ENCODE results near the gene RASA3. TPM values are rescaled to one million over a fixed set of nuclear protein-coding genes. Genes with fewer than 3 reads are reported as not detected.

The RASA3 gene
- total RNA-seq, 1 donor from 2014 or later, result 14.6 TPM

DNA sequence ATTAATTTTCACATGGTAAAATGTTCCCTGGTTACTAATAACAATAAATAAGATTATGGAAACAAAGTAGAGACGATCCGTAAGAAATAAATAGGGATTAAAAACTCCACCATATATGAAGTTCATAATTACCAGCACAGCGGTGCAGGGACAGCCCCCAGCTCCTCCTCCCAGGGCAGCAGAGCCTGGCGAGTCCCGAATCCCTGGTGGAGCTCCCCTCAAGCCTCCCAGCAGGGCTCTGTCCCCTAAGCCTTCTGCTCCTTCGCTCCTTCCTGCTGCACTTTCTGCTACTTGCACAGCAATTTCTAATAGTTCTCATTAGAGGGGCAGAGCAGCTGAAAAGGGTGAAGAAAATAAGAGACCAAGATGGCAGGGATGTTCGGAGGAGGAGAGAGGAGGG is 43.6 kb downstream of the RASA3 start:
- Mint-ChIP-seq H3K27me3 (ENCODE audit: low read depth) (no peaks in the 10 kb centered on the region), H3K27ac (no peak overlapping the region), H3K9me3 (peaks cover 26% of the 10 kb centered on the region), H3K36me3 (peaks cover 16% of the 10 kb centered on the region), H3K4me1 (no peaks in the 10 kb centered on the region), H3K4me3 (no peak overlapping the region)
- TF ChIP-seq, protein P1, sequence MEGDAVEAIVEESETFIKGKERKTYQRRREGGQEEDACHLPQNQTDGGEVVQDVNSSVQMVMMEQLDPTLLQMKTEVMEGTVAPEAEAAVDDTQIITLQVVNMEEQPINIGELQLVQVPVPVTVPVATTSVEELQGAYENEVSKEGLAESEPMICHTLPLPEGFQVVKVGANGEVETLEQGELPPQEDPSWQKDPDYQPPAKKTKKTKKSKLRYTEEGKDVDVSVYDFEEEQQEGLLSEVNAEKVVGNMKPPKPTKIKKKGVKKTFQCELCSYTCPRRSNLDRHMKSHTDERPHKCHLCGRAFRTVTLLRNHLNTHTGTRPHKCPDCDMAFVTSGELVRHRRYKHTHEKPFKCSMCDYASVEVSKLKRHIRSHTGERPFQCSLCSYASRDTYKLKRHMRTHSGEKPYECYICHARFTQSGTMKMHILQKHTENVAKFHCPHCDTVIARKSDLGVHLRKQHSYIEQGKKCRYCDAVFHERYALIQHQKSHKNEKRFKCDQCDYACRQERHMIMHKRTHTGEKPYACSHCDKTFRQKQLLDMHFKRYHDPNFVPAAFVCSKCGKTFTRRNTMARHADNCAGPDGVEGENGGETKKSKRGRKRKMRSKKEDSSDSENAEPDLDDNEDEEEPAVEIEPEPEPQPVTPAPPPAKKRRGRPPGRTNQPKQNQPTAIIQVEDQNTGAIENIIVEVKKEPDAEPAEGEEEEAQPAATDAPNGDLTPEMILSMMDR (IDR thresholded peaks at IDR 0.05; ENCODE audit: unreplicated experiment), result no peak
- DNase-seq (ENCODE audit: low spot score in 2 of 2, unreplicated experiment in 2 of 2), result no peak

DNA sequence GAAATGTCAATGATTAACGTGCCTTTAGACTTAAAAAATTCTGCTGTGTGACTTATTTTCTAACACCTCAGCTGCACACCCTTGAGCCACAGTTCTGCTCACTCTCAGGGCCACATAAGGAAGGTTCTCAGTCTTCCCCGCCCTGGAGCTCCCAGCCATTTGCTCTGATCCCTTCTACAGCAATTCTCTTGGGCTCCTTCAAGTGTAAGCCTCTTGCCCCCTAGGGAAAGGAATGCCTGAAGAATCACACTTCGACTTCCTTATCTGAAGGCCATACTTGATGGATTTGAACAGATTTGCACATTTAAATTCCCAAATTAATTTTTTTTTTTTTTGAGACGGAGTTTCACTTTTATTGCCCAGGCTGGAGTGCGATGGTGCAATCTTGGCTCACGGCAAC is 44.2 kb downstream of the RASA3 start:
- Mint-ChIP-seq H3K27ac (no peak overlapping the region), H3K4me1 (no peaks in the 10 kb centered on the region)
- TF ChIP-seq, protein P1 (IDR thresholded peaks at IDR 0.05; ENCODE audit: unreplicated experiment), result no peak

DNA sequence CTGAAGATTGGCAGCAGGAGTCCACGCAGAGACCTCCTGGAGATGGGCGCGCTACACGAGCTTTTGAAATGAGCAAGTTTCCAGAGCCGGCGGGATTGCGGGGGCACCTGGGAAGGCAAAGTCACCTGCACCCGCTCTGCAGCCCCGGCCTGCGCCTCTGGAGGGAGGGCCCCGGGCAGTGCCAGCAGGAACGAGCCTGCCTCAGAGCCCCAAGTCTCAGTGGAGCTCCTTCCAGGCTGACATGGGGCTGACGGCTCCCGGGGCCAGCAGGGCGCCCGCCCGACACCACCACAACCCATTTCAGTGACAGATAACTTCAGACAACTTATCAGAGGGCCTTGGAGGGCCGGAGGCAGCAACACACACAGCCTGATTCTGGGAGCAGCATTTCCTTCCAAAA is 45.0 kb downstream of the RASA3 start:
- Mint-ChIP-seq H3K27ac (peak overlapping the region; percentile 30), H3K4me1 (peaks cover 3% of the 10 kb centered on the region), H3K27me3 (ENCODE audit: low read depth) (peaks cover 4% of the 10 kb centered on the region), H3K9me3 (peaks cover 12% of the 10 kb centered on the region), H3K36me3 (peaks cover 14% of the 10 kb centered on the region), H3K4me3 (no peak overlapping the region)
- TF ChIP-seq, protein P1 (IDR thresholded peaks at IDR 0.05; ENCODE audit: unreplicated experiment), result no peak
- DNase-seq (ENCODE audit: low spot score in 2 of 2, unreplicated experiment in 2 of 2), result no peak

More for the DNA sequence above, 44.2 kb downstream of the RASA3 start:
- H3K36me3 Mint-ChIP-seq, result peaks cover 11% of the 10 kb centered on the region
- peaks cover 20% of the 10 kb centered on the region for H3K9me3 Mint-ChIP-seq
- no peaks in the 10 kb centered on the region for H3K27me3 Mint-ChIP-seq (ENCODE audit: low read depth)
- no peak for DNase-seq (ENCODE audit: low spot score in 2 of 2, unreplicated experiment in 2 of 2)
- H3K4me3 Mint-ChIP-seq, result no peak overlapping the region

GRCh38 chr13:114082849-114083645 is 49.4 kb downstream of the RASA3 start:
- Mint-ChIP-seq H3K27ac (no peak overlapping the region), H3K4me1 (peaks cover 14% of the 10 kb centered on the region), H3K4me3 (no peak overlapping the region), H3K27me3 (ENCODE audit: low read depth) (peaks cover 4% of the 10 kb centered on the region), H3K9me3 (no peaks in the 10 kb centered on the region), H3K36me3 (peaks cover 4% of the 10 kb centered on the region)
- TF ChIP-seq, protein P1 (IDR thresholded peaks at IDR 0.05; ENCODE audit: unreplicated experiment), result no peak
- no peak for DNase-seq (ENCODE audit: low spot score in 2 of 2, unreplicated experiment in 2 of 2)

DNA sequence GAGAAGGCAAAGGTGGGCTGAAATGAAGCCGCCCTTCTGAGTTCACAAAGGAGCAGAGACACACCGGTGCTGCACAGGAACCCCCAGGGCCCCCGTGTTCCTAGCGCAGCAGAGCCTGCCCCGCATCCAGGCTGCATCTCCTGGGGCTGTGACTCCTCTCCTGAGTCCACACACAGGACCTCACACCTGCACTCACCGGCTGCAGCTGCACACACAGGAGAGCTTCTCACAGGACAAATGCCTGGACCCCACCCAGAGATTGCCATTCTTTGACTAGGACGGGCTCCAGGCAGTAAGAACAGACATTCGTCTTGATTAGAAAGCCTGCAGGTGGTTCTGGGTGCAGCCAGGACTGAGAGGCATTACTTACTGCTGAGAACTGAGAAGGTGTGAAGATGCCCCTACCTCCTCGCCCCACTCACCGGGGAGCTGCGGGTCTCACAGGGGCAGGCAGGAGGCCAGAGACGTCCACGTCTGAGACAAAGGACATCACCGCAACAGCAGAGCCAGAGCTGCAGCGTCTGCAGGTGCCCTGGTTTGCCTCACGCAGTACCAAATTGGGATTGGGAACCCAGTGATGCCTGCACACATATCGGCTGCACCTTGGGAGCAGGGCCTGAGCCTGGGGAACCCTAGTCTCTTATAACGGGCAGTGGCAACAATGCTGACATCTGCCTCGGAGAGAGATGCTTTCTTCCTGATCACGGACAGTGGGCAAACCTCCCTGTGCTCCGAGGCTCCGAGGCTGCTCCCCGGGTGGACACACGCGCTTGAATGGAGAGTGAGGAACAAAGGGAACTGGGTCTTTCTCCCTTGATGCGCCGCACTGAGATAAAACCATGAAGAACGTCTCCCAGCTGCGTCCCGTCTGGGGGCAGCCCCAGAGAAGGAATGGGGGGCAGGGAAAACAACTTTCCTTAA is 50.4 kb downstream of the RASA3 start:
- DNase-seq (ENCODE audit: low spot score in 2 of 2, unreplicated experiment in 2 of 2), result no peak
- Mint-ChIP-seq H3K27ac (peak overlapping the region; percentile 50), H3K4me3 (no peak overlapping the region), H3K36me3 (peaks cover 4% of the 10 kb centered on the region), H3K27me3 (ENCODE audit: low read depth) (peaks cover 4% of the 10 kb centered on the region), H3K4me1 (peaks cover 20% of the 10 kb centered on the region), H3K9me3 (no peaks in the 10 kb centered on the region)
- TF ChIP-seq, protein P1 (IDR thresholded peaks at IDR 0.05; ENCODE audit: unreplicated experiment), result no peak
